SK-N-MC (cell line): ENCODE data around the gene NDUFS7.

Experiments used
- EZH2 ChIP-seq: fragments of 200-600 bp; sonication (generic); IDR thresholded peaks from one replicate; pipeline ENCODE4 v1.6.1; 2017; ENCODE audit warnings: antibody characterized with exemption
- POLR2AphosphoS5 ChIP-seq: IDR thresholded peaks from 2 replicates; pipeline ENCODE4 v1.6.1; 2012; ENCODE audit warnings: mild to moderate bottlenecking, low read depth, low read length, borderline replicate concordance

- TF ChIP-seq POLR2AphosphoS5 (no peak), EZH2 (no peak)
Measured at GRCh38 chr19:1422943-1423342, 39.2 kb downstream of the NDUFS7 start.
